HL-60 (cell line): Measurements from ENCODE around the gene PWP1.

ENCODE experiments used
- CTCF ChIP-seq: IDR thresholded peaks from one replicate; pipeline ENCODE4 v1.5.1; 2011; ENCODE audit warnings: low read length, control low read depth, inconsistent platforms; ENCODE audit not compliant: insufficient read depth
- REST ChIP-seq: IDR thresholded peaks from 2 replicates; pipeline ENCODE4 v1.6.1; 2012; ENCODE audit warnings: low read depth; ENCODE audit not compliant: insufficient replicate concordance

- TF ChIP-seq CTCF: no peak
- no peak for TF ChIP-seq REST
Measured at GRCh38 chr12:107663277-107663676, 22.3 kb upstream of the PWP1 start.
